ENCODE data around the gene CCDC126.

- no peak for TF ChIP-seq POLR2A (IDR thresholded peaks at IDR 0.05; ENCODE audit: low read length)
- TF ChIP-seq GATA1 (IDR thresholded peaks at IDR 0.05; ENCODE audit: low read depth, low read length) = no peak
Measured at GRCh38 chr7:23693224-23693623, 96.0 kb downstream of the CCDC126 start.

Measured in erythroblast (primary cell).